K562 (cell line): ENCODE data around the gene EPN2. TPM values are rescaled to one million over a fixed set of nuclear protein-coding genes. Genes with fewer than 3 reads are reported as not detected.

Experiments
- ATF3 ChIP-seq, 2 experiments: fragments of 450-650 bp in 1 of 2; sonication (generic) in 1 of 2; formaldehyde crosslinking in 1 of 2; IDR thresholded peaks in 1 of 2; conservative IDR thresholded peaks in 1 of 2; 2 replicates each; pipeline versions ENCODE4 v1.6.1 to v1.8.1; 2016 to 2023; ENCODE audit warnings: mild to moderate bottlenecking in 2 of 2, moderate library complexity in 2 of 2, inconsistent platforms in 1 of 2, missing genetic modification reagents in 1 of 2
- BHLHE40 ChIP-seq: IDR thresholded peaks from 2 replicates; pipeline ENCODE4 v1.6.1; 2011; ENCODE audit warnings: low read length, improper control_type of control experiment
- GABPA ChIP-seq: fragments of 200-800 bp; sonication (Bioruptor generic); conservative IDR thresholded peaks from 2 replicates; pipeline ENCODE4 v1.6.1; 2016; ENCODE audit warnings: low read depth, missing genetic modification characterization, missing compliant biosample characterization
- HNRNPLL ChIP-seq: fragments of 200-400 bp; formaldehyde crosslinking; IDR thresholded peaks from 2 replicates; pipeline ENCODE4 v1.6.1; 2017; ENCODE audit warnings: low read length, low read depth, mild to moderate bottlenecking; ENCODE audit not compliant: poor library complexity, severe bottlenecking
- KAT2B ChIP-seq: IDR thresholded peaks from one replicate; pipeline ENCODE4 v1.6.1; 2012; ENCODE audit warnings: low read depth, mild to moderate bottlenecking, control low read depth, inconsistent platforms, low read length, moderate library complexity
- NCOA4 ChIP-seq: fragments of 450-650 bp; IDR thresholded peaks from 2 replicates; pipeline ENCODE4 v1.6.1; 2018; ENCODE audit warnings: mild to moderate bottlenecking; ENCODE audit not compliant: partially characterized antibody
- PML ChIP-seq: IDR thresholded peaks from 2 replicates; pipeline ENCODE4 v1.6.1; 2012; ENCODE audit warnings: low read length, inconsistent platforms
- TAF9B ChIP-seq: fragments of 450-650 bp; IDR thresholded peaks from 2 replicates; pipeline ENCODE4 v1.6.1; 2018; ENCODE audit warnings: mild to moderate bottlenecking; ENCODE audit not compliant: partially characterized antibody
- UBTF ChIP-seq, 2 experiments: IDR thresholded peaks; 2 replicates each; pipeline ENCODE4 v1.6.1; 2012; ENCODE audit warnings: improper control_type of control experiment in 2 of 2, low read depth in 2 of 2, low read length in 2 of 2, borderline replicate concordance in 1 of 2
- ZBTB40 ChIP-seq, 2 experiments: fragments of 450-650 bp in 1 of 2; sonication (generic) in 1 of 2; formaldehyde crosslinking in 1 of 2; IDR thresholded peaks; 2 replicates each; pipeline versions ENCODE4 v1.7.1 to v1.9.0; 2016 to 2022; ENCODE audit warnings: inconsistent platforms in 1 of 2, mild to moderate bottlenecking in 1 of 2, missing genetic modification reagents in 1 of 2
- ZBTB9 ChIP-seq: fragments of 450-650 bp; formaldehyde crosslinking; IDR thresholded peaks from 2 replicates; pipeline ENCODE4 v1.4.0; 2020; ENCODE audit warnings: mild to moderate bottlenecking, moderate library complexity
- polyA plus RNA-seq, 8 experiments: library from polyadenylated mRNA; depleted of rRNA in 4 of 8; stranded (reverse) in 5 of 8; unstranded in 3 of 8; fragments of >200 nt; fragmentation: Nextera tagmentation in 2 of 8; fragmentation: Illumina TruSeq in 1 of 8; extraction: Ambion mirVana in 2 of 8; extraction: Trizol in 1 of 8; gene quantifications; 2 replicates each; pipeline versions ENCODE4 v1.2.1 to v1.2.3, GENCODE V29; 2011 to 2014; ENCODE audit warnings: inconsistent platforms in 1 of 8, missing spikeins in 1 of 8
- total RNA-seq, 7 experiments: library from RNA; depleted of rRNA in 6 of 7; stranded (reverse); fragments of >200 nt in 6 of 7; fragmentation: Illumina TruSeq in 2 of 7; extraction: Trizol in 2 of 7; gene quantifications; 2 replicates each; pipeline versions ENCODE4 v1.2.1 to v1.2.3, GENCODE V29; 2011 to 2021; ENCODE audit warnings: low replicate concordance in 1 of 7

The EPN2 gene
- total and polyA plus RNA-seq, 9 of the 15 experiments (the other 6 are each of a cell fraction or from before 2014, with no cell fraction given): 1.0 to 12.9 (median 8.9) TPM

- TF ChIP-seq UBTF (IDR thresholded peaks at IDR 0.05; ENCODE audit: borderline replicate concordance in 1 of 2, low read depth in 2 of 2, low read length in 2 of 2) (peak in 1 of 2 experiments; percentile 42; a peak in 1 of 4 replicates), TAF9B (peak; percentile 70), ZBTB40 (IDR thresholded peaks at IDR 0.05) (peak; percentile 95), ZBTB40 (CRISPR knock-in tag; IDR thresholded peaks at IDR 0.05) (no peak), ZBTB9 (CRISPR knock-in tag) (peak; percentile 30; the same call in 1 of the 2 replicates), HNRNPLL (peak; percentile 84), ATF3 (IDR thresholded peaks at IDR 0.05) (no peak), ATF3 (CRISPR knock-in tag; conservative IDR thresholded peaks at IDR 0.05) (no peak), BHLHE40 (peak; percentile 87), GABPA (tag) (peak; percentile 98), PML (peak; percentile 42; the same call in 1 of the 2 replicates), KAT2B (peak; percentile 11), NCOA4 (no peak)
Observed at GRCh38 chr17:19377602-19378415, 140.6 kb downstream of the EPN2 start (continued).
